WTC11 (cell line): Measurements from ENCODE around the gene TMEM221. TPM values are rescaled to one million over a fixed set of nuclear protein-coding genes. Genes with fewer than 3 reads are reported as not detected.

Experiments used
- ATAC-seq: fragments of 200-7000 bp; cut with Tn5 transposase; 2 replicates; pipeline ENCODE4 v1.10.0; 2021; ENCODE audit warnings: mild to moderate bottlenecking, moderate library complexity
- CTCF ChIA-PET: fragments of 300-600 bp; sonication (Branson Sonifier 250); formaldehyde crosslinking; loops from one replicate; lab custom pipeline; 2021; ENCODE audit warnings: antibody characterized with exemption; lab: Charles Lee
- POLR2A ChIA-PET: fragments of 350-600 bp; sonication (Branson Sonifier 250); formaldehyde crosslinking; loops from one replicate; lab custom pipeline; 2021; ENCODE audit warnings: antibody characterized with exemption; lab: Charles Lee
- DNase-seq: peaks from one replicate; pipeline ENCODE4 v3.0.0; 2021; ENCODE audit warnings: low spot score
- H3K27ac Mint-ChIP-seq: 2 replicates; pipeline ENCODE4 v1.8.0; 2021; ENCODE audit warnings: mixed read lengths
- H3K27me3 Mint-ChIP-seq: 2 replicates; pipeline ENCODE4 v1.8.0; 2021; ENCODE audit warnings: low read depth, mild to moderate bottlenecking, moderate library complexity, mixed read lengths
- H3K36me3 Mint-ChIP-seq: 2 replicates; pipeline ENCODE4 v1.8.0; 2021; ENCODE audit warnings: mixed read lengths
- H3K4me1 Mint-ChIP-seq: 2 replicates; pipeline ENCODE4 v1.8.0; 2022; ENCODE audit warnings: mixed read lengths
- H3K4me3 Mint-ChIP-seq: 2 replicates; pipeline ENCODE4 v1.8.0; 2021; ENCODE audit warnings: mild to moderate bottlenecking, moderate library complexity, mixed read lengths
- H3K9me3 Mint-ChIP-seq: 2 replicates; pipeline ENCODE4 v1.8.0; 2021; ENCODE audit warnings: mixed read lengths
- ETV6 ChIP-seq: sonication (generic); formaldehyde crosslinking; IDR thresholded peaks from 2 replicates; pipeline ENCODE4 v1.8.1; 2022; ENCODE audit warnings: mild to moderate bottlenecking, missing genetic modification reagents
- FOXJ3 ChIP-seq: sonication (generic); formaldehyde crosslinking; IDR thresholded peaks from 2 replicates; pipeline ENCODE4 v1.9.0; 2021; ENCODE audit warnings: missing genetic modification reagents, mild to moderate bottlenecking, borderline replicate concordance
- GABPB1 ChIP-seq: sonication (generic); formaldehyde crosslinking; IDR thresholded peaks from 2 replicates; pipeline ENCODE4 v1.8.1; 2023; ENCODE audit warnings: mild to moderate bottlenecking, missing genetic modification reagents
- KAT7 ChIP-seq: sonication (generic); formaldehyde crosslinking; IDR thresholded peaks from 2 replicates; pipeline ENCODE4 v1.8.1; 2023; ENCODE audit warnings: missing genetic modification reagents, mild to moderate bottlenecking, borderline replicate concordance
- RELA ChIP-seq: sonication (generic); formaldehyde crosslinking; IDR thresholded peaks from 2 replicates; pipeline ENCODE4 v1.8.1; 2022; ENCODE audit warnings: missing genetic modification reagents, mild to moderate bottlenecking, borderline replicate concordance
- RORB ChIP-seq: fragments of 250-450 bp; sonication (Bioruptor Pico); IDR thresholded peaks from 2 replicates; pipeline ENCODE4 v1.9.0; 2021; ENCODE audit warnings: mild to moderate bottlenecking
- SP1 ChIP-seq: sonication (generic); formaldehyde crosslinking; conservative IDR thresholded peaks from 2 replicates; pipeline ENCODE4 v1.8.1; 2022; ENCODE audit warnings: missing genetic modification reagents
- TCF7 ChIP-seq: sonication (generic); formaldehyde crosslinking; IDR thresholded peaks from 2 replicates; pipeline ENCODE4 v1.8.0; 2022; ENCODE audit warnings: mild to moderate bottlenecking, low read depth, missing genetic modification reagents, moderate library complexity
- TEAD4 ChIP-seq: sonication (generic); formaldehyde crosslinking; IDR thresholded peaks from 2 replicates; pipeline ENCODE4 v1.8.0; 2022; ENCODE audit warnings: mild to moderate bottlenecking, missing genetic modification reagents
- TP53 ChIP-seq: sonication (generic); formaldehyde crosslinking; IDR thresholded peaks from 2 replicates; pipeline ENCODE4 v1.8.1; 2023; ENCODE audit warnings: mild to moderate bottlenecking, missing genetic modification reagents
- ZNF121 ChIP-seq: sonication (generic); formaldehyde crosslinking; IDR thresholded peaks from 2 replicates; pipeline ENCODE4 v1.8.0; 2023; ENCODE audit warnings: missing genetic modification reagents
- ZNF263 ChIP-seq: sonication (generic); formaldehyde crosslinking; IDR thresholded peaks from 2 replicates; pipeline ENCODE4 v1.8.1; 2022; ENCODE audit warnings: low read depth, mild to moderate bottlenecking, moderate library complexity, missing genetic modification reagents
- ZNF671 ChIP-seq: fragments of 250-450 bp; sonication (Bioruptor Pico); IDR thresholded peaks from 2 replicates; pipeline ENCODE4 v1.8.0; 2021; ENCODE audit warnings: mild to moderate bottlenecking
- total RNA-seq: library from RNA; stranded (reverse); gene quantifications from 3 replicates; pipeline ENCODE4 v1.2.3, GENCODE V29; 2021
- TF ChIP-seq, protein P1 (sequence below): sonication (generic); formaldehyde crosslinking; IDR thresholded peaks from 2 replicates; pipeline ENCODE4 v1.8.0; 2022; ENCODE audit warnings: mild to moderate bottlenecking, missing genetic modification reagents
- TF ChIP-seq, protein P2 (sequence below): fragments of 250-450 bp; sonication (Bioruptor Pico); IDR thresholded peaks from 2 replicates; pipeline ENCODE4 v1.9.0; 2021; ENCODE audit warnings: mild to moderate bottlenecking
- TF ChIP-seq, protein P3 (sequence below): fragments of 250-450 bp; sonication (Bioruptor Pico); IDR thresholded peaks from 2 replicates; pipeline ENCODE4 v1.8.0; 2021; ENCODE audit warnings: mild to moderate bottlenecking
- TF ChIP-seq, protein P4 (sequence below): sonication (generic); formaldehyde crosslinking; IDR thresholded peaks from 2 replicates; pipeline ENCODE4 v1.8.1; 2022; ENCODE audit warnings: missing genetic modification reagents, borderline replicate concordance
- TF ChIP-seq, protein P5 (sequence below): fragments of 250-450 bp; sonication (Bioruptor Pico); IDR thresholded peaks from 2 replicates; pipeline ENCODE4 v1.9.0; 2021; ENCODE audit warnings: moderate library complexity, mild to moderate bottlenecking, inconsistent platforms, borderline replicate concordance
- TF ChIP-seq, protein P6 (sequence below): sonication (generic); formaldehyde crosslinking; IDR thresholded peaks from 2 replicates; pipeline ENCODE4 v1.8.1; 2022; ENCODE audit warnings: mild to moderate bottlenecking, missing genetic modification reagents, moderate library complexity, borderline replicate concordance
- TF ChIP-seq, protein P7 (sequence below): sonication (generic); formaldehyde crosslinking; IDR thresholded peaks from 2 replicates; pipeline ENCODE4 v1.8.1; 2023; ENCODE audit warnings: mild to moderate bottlenecking, moderate library complexity, missing genetic modification reagents

Gene TMEM221
- total RNA-seq, 1 experiment from 2014 or later, result 1.2 TPM

DNA sequence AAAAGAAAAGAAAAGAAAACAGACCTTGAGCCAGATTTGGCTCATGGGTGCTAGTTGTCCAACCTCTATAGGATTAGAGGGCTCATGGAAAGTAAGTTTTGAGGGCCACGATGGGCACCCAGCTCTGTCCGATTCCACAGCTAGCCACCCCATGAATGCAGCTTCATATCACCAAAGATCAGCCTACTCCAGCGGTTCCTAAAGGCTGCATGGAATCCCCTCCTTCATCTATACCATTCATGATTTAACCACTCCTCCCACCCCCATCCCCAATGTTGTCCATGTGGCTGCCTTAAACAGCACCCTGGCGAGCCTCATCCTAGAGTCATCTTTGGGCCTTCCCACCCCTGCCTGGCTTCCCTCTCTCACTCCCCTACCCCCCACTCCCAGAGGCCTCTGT lies 26.5 kb downstream of the TMEM221 start (continued):
- TF ChIP-seq, protein P1, sequence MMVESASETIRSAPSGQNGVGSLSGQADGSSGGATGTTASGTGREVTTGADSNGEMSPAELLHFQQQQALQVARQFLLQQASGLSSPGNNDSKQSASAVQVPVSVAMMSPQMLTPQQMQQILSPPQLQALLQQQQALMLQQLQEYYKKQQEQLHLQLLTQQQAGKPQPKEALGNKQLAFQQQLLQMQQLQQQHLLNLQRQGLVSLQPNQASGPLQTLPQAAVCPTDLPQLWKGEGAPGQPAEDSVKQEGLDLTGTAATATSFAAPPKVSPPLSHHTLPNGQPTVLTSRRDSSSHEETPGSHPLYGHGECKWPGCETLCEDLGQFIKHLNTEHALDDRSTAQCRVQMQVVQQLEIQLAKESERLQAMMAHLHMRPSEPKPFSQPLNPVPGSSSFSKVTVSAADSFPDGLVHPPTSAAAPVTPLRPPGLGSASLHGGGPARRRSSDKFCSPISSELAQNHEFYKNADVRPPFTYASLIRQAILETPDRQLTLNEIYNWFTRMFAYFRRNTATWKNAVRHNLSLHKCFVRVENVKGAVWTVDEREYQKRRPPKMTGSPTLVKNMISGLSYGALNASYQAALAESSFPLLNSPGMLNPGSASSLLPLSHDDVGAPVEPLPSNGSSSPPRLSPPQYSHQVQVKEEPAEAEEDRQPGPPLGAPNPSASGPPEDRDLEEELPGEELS (CRISPR knock-in tag), result no peak
- TF ChIP-seq TCF7 (no peak), TP53 (CRISPR knock-in tag) (no peak), FOXJ3 (no peak), TEAD4 (CRISPR knock-in tag) (no peak), ETV6 (CRISPR knock-in tag) (no peak)
- TF ChIP-seq, protein P2, sequence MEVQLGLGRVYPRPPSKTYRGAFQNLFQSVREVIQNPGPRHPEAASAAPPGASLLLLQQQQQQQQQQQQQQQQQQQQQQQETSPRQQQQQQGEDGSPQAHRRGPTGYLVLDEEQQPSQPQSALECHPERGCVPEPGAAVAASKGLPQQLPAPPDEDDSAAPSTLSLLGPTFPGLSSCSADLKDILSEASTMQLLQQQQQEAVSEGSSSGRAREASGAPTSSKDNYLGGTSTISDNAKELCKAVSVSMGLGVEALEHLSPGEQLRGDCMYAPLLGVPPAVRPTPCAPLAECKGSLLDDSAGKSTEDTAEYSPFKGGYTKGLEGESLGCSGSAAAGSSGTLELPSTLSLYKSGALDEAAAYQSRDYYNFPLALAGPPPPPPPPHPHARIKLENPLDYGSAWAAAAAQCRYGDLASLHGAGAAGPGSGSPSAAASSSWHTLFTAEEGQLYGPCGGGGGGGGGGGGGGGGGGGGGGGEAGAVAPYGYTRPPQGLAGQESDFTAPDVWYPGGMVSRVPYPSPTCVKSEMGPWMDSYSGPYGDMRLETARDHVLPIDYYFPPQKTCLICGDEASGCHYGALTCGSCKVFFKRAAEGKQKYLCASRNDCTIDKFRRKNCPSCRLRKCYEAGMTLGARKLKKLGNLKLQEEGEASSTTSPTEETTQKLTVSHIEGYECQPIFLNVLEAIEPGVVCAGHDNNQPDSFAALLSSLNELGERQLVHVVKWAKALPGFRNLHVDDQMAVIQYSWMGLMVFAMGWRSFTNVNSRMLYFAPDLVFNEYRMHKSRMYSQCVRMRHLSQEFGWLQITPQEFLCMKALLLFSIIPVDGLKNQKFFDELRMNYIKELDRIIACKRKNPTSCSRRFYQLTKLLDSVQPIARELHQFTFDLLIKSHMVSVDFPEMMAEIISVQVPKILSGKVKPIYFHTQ (CRISPR knock-in tag), result no peak
- TF ChIP-seq, protein P3, sequence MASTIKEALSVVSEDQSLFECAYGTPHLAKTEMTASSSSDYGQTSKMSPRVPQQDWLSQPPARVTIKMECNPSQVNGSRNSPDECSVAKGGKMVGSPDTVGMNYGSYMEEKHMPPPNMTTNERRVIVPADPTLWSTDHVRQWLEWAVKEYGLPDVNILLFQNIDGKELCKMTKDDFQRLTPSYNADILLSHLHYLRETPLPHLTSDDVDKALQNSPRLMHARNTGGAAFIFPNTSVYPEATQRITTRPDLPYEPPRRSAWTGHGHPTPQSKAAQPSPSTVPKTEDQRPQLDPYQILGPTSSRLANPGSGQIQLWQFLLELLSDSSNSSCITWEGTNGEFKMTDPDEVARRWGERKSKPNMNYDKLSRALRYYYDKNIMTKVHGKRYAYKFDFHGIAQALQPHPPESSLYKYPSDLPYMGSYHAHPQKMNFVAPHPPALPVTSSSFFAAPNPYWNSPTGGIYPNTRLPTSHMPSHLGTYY, result no peak
- TF ChIP-seq, protein P4, sequence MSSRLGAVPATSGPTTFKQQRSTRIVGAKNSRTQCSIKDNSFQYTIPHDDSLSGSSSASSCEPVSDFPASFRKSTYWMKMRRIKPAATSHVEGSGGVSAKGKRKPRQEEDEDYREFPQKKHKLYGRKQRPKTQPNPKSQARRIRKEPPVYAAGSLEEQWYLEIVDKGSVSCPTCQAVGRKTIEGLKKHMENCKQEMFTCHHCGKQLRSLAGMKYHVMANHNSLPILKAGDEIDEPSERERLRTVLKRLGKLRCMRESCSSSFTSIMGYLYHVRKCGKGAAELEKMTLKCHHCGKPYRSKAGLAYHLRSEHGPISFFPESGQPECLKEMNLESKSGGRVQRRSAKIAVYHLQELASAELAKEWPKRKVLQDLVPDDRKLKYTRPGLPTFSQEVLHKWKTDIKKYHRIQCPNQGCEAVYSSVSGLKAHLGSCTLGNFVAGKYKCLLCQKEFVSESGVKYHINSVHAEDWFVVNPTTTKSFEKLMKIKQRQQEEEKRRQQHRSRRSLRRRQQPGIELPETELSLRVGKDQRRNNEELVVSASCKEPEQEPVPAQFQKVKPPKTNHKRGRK (CRISPR knock-in tag), result no peak
- TF ChIP-seq, protein P5, sequence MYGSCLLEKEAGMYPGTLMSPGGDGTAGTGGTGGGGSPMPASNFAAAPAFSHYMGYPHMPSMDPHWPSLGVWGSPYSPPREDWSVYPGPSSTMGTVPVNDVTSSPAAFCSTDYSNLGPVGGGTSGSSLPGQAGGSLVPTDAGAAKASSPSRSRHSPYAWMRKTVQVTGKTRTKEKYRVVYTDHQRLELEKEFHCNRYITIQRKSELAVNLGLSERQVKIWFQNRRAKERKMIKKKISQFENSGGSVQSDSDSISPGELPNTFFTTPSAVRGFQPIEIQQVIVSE, result no peak
- TF ChIP-seq, protein P6, sequence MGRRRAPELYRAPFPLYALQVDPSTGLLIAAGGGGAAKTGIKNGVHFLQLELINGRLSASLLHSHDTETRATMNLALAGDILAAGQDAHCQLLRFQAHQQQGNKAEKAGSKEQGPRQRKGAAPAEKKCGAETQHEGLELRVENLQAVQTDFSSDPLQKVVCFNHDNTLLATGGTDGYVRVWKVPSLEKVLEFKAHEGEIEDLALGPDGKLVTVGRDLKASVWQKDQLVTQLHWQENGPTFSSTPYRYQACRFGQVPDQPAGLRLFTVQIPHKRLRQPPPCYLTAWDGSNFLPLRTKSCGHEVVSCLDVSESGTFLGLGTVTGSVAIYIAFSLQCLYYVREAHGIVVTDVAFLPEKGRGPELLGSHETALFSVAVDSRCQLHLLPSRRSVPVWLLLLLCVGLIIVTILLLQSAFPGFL, result no peak
- TF ChIP-seq, all 79 proteins: peak for 0

DNA sequence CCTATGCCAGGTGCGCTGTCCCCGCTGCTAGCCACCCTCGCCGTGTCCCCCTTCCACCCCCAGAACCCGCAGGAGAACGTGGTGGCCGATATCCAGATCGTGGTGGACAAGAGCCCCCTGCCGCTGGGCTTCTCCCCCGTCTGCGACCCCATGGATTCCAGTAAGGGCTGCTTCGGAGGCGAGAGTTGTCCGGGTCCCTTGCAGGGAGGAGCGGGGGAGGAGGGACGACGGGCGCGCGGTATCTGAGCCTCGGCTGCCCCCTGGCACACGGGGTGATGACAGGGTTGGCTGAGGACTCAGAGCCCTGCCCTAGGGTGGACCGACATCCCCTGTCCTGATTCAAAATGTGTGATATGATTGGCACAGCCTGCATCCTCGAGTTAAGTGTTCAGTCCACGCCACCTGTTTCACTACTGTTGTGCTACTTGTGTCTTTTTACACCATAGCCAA lies 28.0 kb downstream of the TMEM221 start:
- no peaks in the 10 kb centered on the region for H3K9me3 Mint-ChIP-seq
- DNase-seq (peak; percentile 59), ATAC-seq (peak; percentile 5; the same call in 1 of the 2 replicates)
- CTCF ChIA-PET, result interaction anchor here (1.4 to 2.7 kb wide), 4 partner anchors 9 to 34 kb away, joined by 6 to 17 read pairs (median 9); no protein-coding TSS in a partner anchor
- H3K4me1 Mint-ChIP-seq, result peaks cover 38% of the 10 kb centered on the region
- POLR2A ChIA-PET, result interaction anchor here (1.8 kb wide), 2 partner anchors 15 to 17 kb away, joined by 11 to 27 read pairs; partner anchors contain the start of gene BST2
- TF ChIP-seq RELA (CRISPR knock-in tag) (peak; percentile 40; the same call in 1 of the 2 replicates), GABPB1 (peak; percentile 36; the same call in 1 of the 2 replicates), KAT7 (CRISPR knock-in tag) (0 out of 2 replicates have a peak, but pooled peaks have one; percentile 70), ZNF263 (CRISPR knock-in tag) (peak; percentile 99), ZNF121 (no peak), ZNF671 (CRISPR knock-in tag) (no peak), SP1 (no peak), ETV6 (CRISPR knock-in tag) (0 out of 2 replicates have a peak, but pooled peaks have one; percentile 31), TEAD4 (CRISPR knock-in tag) (no peak), RORB (no peak)
- TF ChIP-seq, protein P7, sequence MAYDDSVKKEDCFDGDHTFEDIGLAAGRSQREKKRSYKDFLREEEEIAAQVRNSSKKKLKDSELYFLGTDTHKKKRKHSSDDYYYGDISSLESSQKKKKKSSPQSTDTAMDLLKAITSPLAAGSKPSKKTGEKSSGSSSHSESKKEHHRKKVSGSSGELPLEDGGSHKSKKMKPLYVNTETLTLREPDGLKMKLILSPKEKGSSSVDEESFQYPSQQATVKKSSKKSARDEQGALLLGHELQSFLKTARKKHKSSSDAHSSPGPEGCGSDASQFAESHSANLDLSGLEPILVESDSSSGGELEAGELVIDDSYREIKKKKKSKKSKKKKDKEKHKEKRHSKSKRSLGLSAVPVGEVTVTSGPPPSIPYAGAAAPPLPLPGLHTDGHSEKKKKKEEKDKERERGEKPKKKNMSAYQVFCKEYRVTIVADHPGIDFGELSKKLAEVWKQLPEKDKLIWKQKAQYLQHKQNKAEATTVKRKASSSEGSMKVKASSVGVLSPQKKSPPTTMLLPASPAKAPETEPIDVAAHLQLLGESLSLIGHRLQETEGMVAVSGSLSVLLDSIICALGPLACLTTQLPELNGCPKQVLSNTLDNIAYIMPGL (CRISPR knock-in tag), result 0 out of 2 replicates have a peak, but pooled peaks have one; percentile 19
- no peak overlapping the region for H3K27ac Mint-ChIP-seq
- peaks cover 4% of the 10 kb centered on the region for H3K36me3 Mint-ChIP-seq
- H3K4me3 Mint-ChIP-seq, result peak overlapping the region; percentile 83
- peaks cover 21% of the 10 kb centered on the region for H3K27me3 Mint-ChIP-seq
